Thymus (tissue), 11 donors: Measurements from ENCODE around the gene CACNA2D3. TPM values are rescaled to one million over a fixed set of nuclear protein-coding genes. Genes with fewer than 3 reads are reported as not detected.

Source experiments
- DNase-seq, 9 donors: peaks; one replicate each; pipeline ENCODE4 v3.0.0-alpha.2; 2013; ENCODE audit warnings: low spot score in 9 of 9, low read depth in 6 of 9, missing footprints in 1 of 9
- H3K27ac ChIP-seq, 2 donors: one replicate each; pipeline ENCODE4 v1.5.1; 2013; ENCODE audit warnings: control low read depth in 1 of 2, low read depth in 1 of 2, low read length in 1 of 2, mild to moderate bottlenecking in 1 of 2, moderate library complexity in 1 of 2
- H3K27me3 ChIP-seq, 2 donors: one replicate each; pipeline ENCODE4 v1.5.1; 2013; ENCODE audit warnings: low read length in 1 of 2; ENCODE audit not compliant: control insufficient read depth in 2 of 2, insufficient read depth in 1 of 2
- H3K36me3 ChIP-seq, 2 donors: one replicate each; pipeline ENCODE4 v1.5.1; 2013; ENCODE audit warnings: low read length in 1 of 2, mild to moderate bottlenecking in 1 of 2, moderate library complexity in 1 of 2; ENCODE audit not compliant: control insufficient read depth in 2 of 2, insufficient read depth in 2 of 2
- H3K4me1 ChIP-seq, 2 donors: one replicate each; pipeline ENCODE4 v1.5.1; 2013; ENCODE audit warnings: low read length in 2 of 2; ENCODE audit not compliant: control insufficient read depth in 2 of 2, insufficient read depth in 2 of 2
- H3K4me3 ChIP-seq, 2 donors: one replicate each; pipeline ENCODE4 v1.5.1; 2013; ENCODE audit warnings: low read length in 2 of 2, control low read depth in 1 of 2, mild to moderate bottlenecking in 1 of 2
- H3K9me3 ChIP-seq, 2 donors: one replicate each; pipeline ENCODE4 v1.5.1; 2013; ENCODE audit warnings: low read length in 1 of 2, mild to moderate bottlenecking in 1 of 2; ENCODE audit not compliant: control insufficient read depth in 2 of 2, insufficient read depth in 1 of 2
- WGBS: extraction: QIAGEN DNeasy Blood & Tissue Kit; methylation state at CpG from one replicate; pipeline ENCODE4 v1.1.7; 2013; 5-methylcytosine and 5-hydroxymethylcytosine counted together
- polyA plus RNA-seq: library from polyadenylated mRNA; stranded (reverse); fragments of 200-250 nt; gene quantifications from one replicate; pipeline ENCODE4 v1.2.3, GENCODE V29; 2013
- total RNA-seq: library from RNA; stranded (reverse); fragments of 120-200 nt; gene quantifications from one replicate; pipeline ENCODE4 v1.2.4, GENCODE V29; 2013
- donor health status: healthy.

Gene CACNA2D3
- total and polyA plus RNA-seq, 2 donors, result 1.8 to 2.1 TPM

- Histone ChIP-seq H3K9me3 (no peaks in the 10 kb centered on the region), H3K36me3 (no peaks in the 10 kb centered on the region), H3K4me1 (no peaks in the 10 kb centered on the region), H3K27me3 (no peaks in the 10 kb centered on the region), H3K4me3 (no peak overlapping the region), H3K27ac (no peak overlapping the region)
- DNase-seq, result no peak
- WGBS, result 74% methylated on average over 1 of the region's 1 CpG
Observed at GRCh38 chr3:54384279-54384678, 261.9 kb downstream of the CACNA2D3 start.

- DNase-seq, result no peak
- H3K4me1 ChIP-seq, result no peaks in the 10 kb centered on the region
- WGBS, result 91% methylated on average over 2 of the region's 2 CpGs
- no peak overlapping the region for H3K4me3 ChIP-seq
- no peaks in the 10 kb centered on the region for H3K9me3 ChIP-seq
- no peaks in the 10 kb centered on the region for H3K27me3 ChIP-seq
- H3K27ac ChIP-seq, result no peak overlapping the region
- H3K36me3 ChIP-seq, result no peaks in the 10 kb centered on the region
Observed at GRCh38 chr3:54390582-54390981, 268.2 kb downstream of the CACNA2D3 start.

GRCh38 chr3:54393150-54393549 lies 270.8 kb downstream of the CACNA2D3 start:
- 84% methylated on average over 7 of the region's 7 CpGs for WGBS
- H3K36me3 ChIP-seq, result no peaks in the 10 kb centered on the region
- H3K4me3 ChIP-seq, result no peak overlapping the region
- no peaks in the 10 kb centered on the region for H3K9me3 ChIP-seq
- no peaks in the 10 kb centered on the region for H3K4me1 ChIP-seq
- H3K27ac ChIP-seq, result no peak overlapping the region
- no peaks in the 10 kb centered on the region for H3K27me3 ChIP-seq
- DNase-seq, result no peak

GRCh38 chr3:54408328-54408727 lies 286.0 kb downstream of the CACNA2D3 start:
- 83% methylated on average over 2 of the region's 2 CpGs for WGBS
- Histone ChIP-seq H3K4me3 (no peak overlapping the region), H3K27ac (no peak overlapping the region), H3K36me3 (no peaks in the 10 kb centered on the region), H3K27me3 (no peaks in the 10 kb centered on the region), H3K4me1 (no peaks in the 10 kb centered on the region), H3K9me3 (no peaks in the 10 kb centered on the region)
- DNase-seq, result no peak

GRCh38 chr3:54421943-54422342 lies 299.6 kb downstream of the CACNA2D3 start:
- Histone ChIP-seq H3K4me3 (no peak overlapping the region), H3K36me3 (no peaks in the 10 kb centered on the region), H3K27ac (no peak overlapping the region), H3K4me1 (no peaks in the 10 kb centered on the region), H3K9me3 (no peaks in the 10 kb centered on the region), H3K27me3 (no peaks in the 10 kb centered on the region)
- DNase-seq, result no peak
- 84% methylated on average over 5 of the region's 5 CpGs for WGBS

- WGBS, result 74% methylated on average over 2 of the region's 2 CpGs
- Histone ChIP-seq H3K27me3 (no peaks in the 10 kb centered on the region), H3K9me3 (no peaks in the 10 kb centered on the region), H3K27ac (no peak overlapping the region), H3K4me3 (no peak overlapping the region), H3K4me1 (peaks cover 0 to 3% of the 10 kb centered on the region in 2 donors), H3K36me3 (no peaks in the 10 kb centered on the region)
- no peak for DNase-seq
Observed at GRCh38 chr3:54424292-54424691, 301.9 kb downstream of the CACNA2D3 start.

GRCh38 chr3:54426381-54426780 lies 304.0 kb downstream of the CACNA2D3 start:
- Histone ChIP-seq H3K36me3 (no peaks in the 10 kb centered on the region), H3K27me3 (no peaks in the 10 kb centered on the region), H3K4me1 (peaks cover 0 to 3% of the 10 kb centered on the region in 2 donors), H3K4me3 (no peak overlapping the region), H3K27ac (no peak overlapping the region), H3K9me3 (no peaks in the 10 kb centered on the region)
- DNase-seq, result no peak

GRCh38 chr3:54427501-54427900 lies 305.1 kb downstream of the CACNA2D3 start:
- DNase-seq, result no peak
- Histone ChIP-seq H3K27me3 (no peaks in the 10 kb centered on the region), H3K9me3 (no peaks in the 10 kb centered on the region), H3K4me3 (no peak overlapping the region), H3K4me1 (peaks cover 0 to 3% of the 10 kb centered on the region in 2 donors), H3K27ac (no peak overlapping the region), H3K36me3 (no peaks in the 10 kb centered on the region)
- WGBS, result 93% methylated on average over 2 of the region's 2 CpGs

- peak; percentile 3 to 56 (median 23) for DNase-seq
- Histone ChIP-seq H3K27me3 (no peaks in the 10 kb centered on the region), H3K9me3 (no peaks in the 10 kb centered on the region), H3K27ac (no peak overlapping the region), H3K4me3 (no peak overlapping the region), H3K36me3 (no peaks in the 10 kb centered on the region), H3K4me1 (peaks cover 0 to 3% of the 10 kb centered on the region in 2 donors)
- 50% methylated on average over 9 of the region's 9 CpGs for WGBS
Observed at GRCh38 chr3:54427941-54428871, 305.9 kb downstream of the CACNA2D3 start.
